ENCODE data around the gene UNC13C.
"Not testable (repeated sequence)": the region's sequence is repeated elsewhere in the genome, so short reads cannot be mapped to it uniquely, and the experiment has no call there.

Gene UNC13C

DNA sequence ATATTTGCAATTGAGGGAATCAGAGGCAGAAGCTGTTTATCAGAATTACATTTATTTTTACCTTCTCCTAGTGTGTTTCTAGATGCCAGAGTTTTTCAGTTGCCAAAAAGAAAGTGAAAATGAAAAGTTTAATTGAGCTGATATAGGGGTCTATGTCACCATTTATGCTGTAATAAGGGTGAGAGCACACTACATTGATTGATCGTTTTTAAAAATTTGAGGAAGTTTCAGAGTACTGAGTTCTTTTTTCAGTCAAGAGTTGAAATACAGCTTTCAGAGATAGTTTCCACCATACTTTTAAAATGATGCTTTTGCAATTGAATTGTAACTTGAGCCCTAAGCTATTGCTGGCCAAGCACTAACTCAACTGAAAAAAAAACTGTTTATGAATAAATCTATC, 326.9 kb downstream of the UNC13C start:
- DNase-seq (ENCODE audit: low spot score) = no peak

DNA sequence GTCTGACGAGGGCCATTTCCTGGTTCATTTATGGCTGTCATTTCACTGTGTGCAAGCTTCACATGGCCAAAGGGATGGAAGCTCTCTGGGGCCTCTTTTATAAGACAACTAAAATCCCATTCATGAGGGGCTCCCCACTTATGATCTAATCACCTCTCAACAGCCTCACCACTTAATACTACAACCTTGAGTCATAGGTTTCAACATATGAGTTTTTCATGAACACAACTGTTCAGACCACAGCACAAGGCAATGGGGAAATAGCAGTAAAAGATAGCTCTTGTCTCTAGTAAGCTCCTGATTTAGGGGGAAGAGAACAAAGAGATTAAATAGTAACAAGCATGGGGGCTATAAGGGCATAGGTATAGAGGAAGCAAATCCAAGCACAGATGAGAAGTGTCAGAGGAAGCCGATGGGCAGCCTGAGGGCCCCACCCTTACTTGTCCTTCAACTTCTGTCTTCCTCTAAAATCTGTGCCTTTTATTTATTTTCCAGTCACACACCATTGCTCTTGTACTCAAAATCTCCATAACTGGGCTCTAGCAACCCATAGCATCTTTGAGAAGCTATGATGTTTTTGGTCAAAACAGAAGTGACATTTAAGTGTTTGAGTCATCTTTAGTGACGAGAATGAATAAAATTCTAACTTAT, 329.1 kb downstream of the UNC13C start:
- DNase-seq (ENCODE audit: low spot score) = no peak

DNA sequence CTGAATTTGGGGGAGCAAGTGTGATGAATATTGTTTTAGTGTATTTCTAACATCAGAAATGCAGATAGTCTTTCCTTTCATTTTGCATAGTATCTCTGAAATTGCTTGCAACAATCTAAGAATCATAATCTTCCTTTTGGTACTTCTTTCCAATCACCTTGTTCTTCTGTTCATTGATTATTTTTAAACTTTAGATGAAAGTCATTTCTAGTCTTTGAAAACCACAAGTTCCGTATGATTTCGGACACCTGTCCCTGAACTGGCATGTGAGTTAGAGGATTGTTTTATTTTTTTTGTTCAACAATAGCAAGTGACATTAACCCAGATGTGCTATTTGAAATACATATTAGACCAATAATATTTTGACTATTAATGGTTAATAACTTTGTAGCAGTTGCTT, 329.7 kb downstream of the UNC13C start:
- no peak for DNase-seq (ENCODE audit: low spot score)

DNA sequence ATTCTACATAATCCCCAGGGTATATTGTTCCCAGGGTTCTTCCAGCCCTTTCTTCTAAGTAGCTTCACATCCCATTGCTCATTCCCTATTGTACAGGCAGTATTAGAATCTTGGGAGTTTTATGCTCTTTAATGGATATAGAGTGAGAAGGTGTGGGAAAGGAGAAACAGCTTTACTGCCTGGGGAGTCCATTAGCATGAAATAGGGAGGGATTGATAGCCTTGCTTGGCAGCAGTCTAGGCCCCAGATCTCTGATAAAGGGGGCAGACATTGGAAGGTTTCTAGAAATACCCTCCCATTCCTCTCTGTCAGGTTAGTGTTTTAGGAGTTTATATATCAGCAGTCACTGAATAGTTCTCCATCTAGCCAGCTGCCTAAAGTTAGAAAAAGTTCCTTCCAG, 334.3 kb downstream of the UNC13C start:
- peak; percentile 11 for DNase-seq (ENCODE audit: low spot score)

DNA sequence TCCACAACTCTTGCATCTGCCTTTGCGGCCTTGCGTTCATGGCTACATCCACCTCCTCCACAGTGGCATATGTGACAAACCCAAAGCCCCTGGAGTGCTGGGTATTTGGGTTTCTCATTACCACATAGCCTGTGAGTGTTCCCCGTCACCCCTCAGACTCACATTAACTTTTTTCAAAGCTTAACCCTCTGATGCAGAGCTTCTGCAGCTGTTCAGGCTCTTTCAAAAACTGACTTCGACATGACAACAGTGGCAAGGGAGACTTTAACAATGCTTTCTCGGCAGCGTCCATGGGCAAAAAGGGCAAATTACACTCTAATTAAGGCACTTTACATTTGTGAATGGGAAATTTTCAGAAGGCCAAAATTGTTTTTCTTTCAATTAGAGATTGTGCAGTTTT, 343.2 kb downstream of the UNC13C start:
- no peak for DNase-seq (ENCODE audit: low spot score)

DNA sequence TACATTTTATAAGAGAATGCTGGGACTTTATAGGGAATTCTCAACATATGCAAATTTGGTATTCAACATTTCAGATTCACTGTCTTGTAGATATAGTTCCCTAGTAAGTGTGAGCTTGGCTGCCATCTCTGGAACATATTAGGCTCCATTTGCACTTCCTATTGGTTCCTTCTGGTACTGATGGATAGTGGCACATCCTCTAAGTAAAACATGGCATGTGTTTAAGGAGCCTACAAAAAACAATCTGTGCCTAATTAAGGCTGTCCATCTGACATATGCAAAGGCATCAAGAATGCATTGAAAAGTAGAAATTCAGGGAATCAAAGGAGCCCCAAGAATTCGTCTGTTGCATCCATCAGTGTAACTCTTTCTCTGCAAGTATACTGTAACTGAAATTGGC, 344.1 kb downstream of the UNC13C start:
- DNase-seq (ENCODE audit: low spot score) = no peak

DNA sequence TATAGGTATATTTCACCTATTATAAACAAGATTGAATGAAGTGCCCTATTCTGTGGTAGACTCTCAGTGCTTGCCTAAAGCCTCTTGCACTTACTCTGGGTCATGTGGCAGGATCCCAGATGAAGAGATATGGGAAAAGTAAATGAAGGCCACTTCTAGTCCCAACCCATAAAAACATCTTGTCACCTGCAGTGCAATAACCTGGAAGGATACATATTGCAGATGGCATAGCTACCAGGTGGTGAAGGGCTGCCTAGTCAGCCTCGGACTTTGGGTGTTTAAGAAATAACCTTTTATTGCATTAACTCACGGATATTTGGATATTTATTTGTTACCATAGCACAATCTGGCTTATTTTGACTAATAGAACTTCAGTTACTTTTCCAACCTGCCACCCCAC, 367.1 kb downstream of the UNC13C start:
- DNase-seq (ENCODE audit: low spot score) = no peak

DNA sequence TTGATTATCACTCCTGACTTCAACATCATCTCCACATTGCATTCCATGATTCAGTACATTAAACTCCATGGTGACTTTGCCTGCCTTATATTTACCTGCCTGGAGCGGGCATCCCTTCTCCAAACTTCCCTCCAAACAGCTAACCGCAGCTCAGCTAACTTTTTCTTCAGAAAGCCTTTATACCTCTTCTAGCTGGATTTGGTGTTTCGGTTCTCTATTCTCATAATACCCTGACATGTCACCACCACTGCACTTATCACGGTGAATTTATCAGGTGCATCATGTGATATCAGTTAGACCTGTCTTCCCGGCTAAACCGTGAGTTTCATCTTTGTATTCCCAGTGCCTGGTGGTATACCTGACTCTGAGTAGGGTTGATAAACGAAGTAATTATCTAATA, 367.6 kb downstream of the UNC13C start:
- no peak for DNase-seq (ENCODE audit: low spot score)

DNA sequence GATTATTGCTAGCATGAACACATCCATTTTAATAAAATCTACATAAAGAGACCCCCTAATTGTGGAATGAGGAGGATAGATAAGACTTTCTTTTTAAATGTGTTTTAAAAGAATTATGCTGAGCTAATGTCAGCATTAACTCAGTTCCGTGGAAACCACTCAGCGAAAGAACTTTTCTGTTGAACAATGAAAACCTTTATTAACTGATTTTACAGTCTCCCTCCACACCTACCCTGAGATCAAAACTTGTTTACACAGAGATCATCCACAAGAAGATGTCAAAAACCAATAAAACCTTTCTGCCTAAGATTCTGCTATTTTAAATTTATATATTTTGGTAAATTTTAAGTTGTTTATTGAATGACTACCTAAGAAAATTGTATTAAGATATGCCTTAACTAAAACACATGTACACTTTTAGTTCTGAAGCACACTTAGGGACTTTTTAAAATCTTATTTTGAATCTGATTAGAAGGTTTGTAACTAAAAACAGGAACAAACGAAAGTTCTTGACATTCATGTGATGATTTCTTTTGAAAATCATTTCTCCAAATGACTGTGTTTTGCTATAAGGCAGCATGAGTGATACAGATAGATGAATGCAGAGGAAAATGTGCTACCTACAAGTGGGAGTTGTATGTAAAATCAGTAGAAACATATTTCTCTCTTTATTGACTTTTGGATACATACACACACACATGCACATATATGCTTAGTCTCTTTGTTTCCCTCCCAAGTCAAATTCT, 369.0 kb downstream of the UNC13C start:
- no peak for DNase-seq (ENCODE audit: low spot score)

DNA sequence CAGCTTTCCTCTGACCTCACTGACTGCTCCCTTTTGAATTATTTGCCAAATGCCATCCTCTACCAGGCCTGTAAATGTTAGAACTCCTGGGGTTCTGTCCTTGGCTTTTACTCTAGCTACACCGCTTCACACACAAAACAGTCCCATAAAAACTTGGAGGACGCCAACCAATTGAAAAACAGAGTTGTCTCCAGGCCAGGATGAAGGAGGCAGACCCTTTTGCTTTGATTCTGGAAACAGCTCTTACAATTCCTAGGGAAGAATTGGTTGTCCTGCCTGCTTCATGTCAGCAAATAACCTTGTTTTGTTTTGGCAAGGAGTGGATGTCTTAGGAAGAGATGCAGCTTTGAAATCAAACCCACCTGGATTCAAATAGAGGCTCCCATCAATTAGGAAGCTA, 375.5 kb downstream of the UNC13C start:
- no peak for DNase-seq (ENCODE audit: low spot score)

DNA sequence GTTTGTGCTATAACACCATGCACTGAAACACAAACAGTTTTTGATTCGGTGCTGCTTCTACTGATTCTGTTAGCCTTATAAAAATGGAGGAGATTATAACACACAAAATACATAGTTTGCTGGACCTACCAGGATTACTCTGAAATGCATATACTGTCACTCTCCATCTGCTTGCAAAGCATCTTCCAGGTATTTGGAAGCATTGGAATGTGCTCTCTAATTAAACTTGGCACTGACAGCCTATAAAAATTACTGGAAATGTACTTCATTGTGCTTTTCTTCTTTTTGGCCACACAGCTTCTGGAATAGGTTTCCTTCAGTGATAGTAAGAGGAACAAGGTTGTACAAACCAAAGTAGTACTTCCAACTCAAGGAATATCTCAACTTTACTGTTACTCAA, 376.1 kb downstream of the UNC13C start:
- no peak for DNase-seq (ENCODE audit: low spot score)

DNA sequence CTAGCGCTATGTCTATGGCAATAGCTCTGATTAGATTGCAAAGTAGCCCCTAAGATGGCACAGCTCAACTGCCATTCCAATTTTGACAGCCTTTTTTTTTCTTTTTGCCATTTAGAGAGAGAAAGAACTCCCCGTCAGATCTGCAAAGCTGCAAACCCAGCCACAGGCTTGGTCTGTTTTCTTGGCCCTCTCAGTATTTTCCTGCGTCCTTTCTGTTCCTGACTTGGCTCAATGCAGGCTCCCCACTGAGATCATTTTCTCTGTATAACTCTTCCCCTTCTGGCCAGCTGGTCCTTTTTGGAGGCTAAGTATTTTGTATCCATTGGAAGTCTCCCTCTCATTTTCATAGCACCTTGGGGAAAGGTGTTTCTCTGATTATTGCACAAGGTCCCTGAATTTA, 386.7 kb downstream of the UNC13C start:
- no peak for DNase-seq (ENCODE audit: low spot score)

DNA sequence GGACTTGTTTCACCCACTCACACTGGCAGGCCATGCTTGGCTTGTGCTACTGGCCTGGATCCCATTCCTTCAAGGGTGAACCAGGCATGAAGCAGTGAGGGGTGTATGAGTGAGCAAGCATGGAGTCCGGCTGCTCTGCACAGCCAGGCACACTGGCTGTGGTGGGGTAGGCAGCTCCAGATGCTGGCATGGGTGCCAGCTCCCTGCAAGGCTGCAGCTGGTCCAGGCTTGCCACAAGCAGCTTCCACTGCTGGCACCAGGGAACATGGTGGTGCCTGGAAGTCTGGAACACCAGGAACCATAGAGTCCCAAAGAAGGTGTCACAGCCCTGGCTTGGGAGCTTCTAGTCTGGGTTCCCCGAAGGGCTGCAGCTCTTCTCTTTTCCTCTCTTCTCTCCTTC, 395.1 kb downstream of the UNC13C start:
- DNase-seq (ENCODE audit: low spot score) = no peak

DNA sequence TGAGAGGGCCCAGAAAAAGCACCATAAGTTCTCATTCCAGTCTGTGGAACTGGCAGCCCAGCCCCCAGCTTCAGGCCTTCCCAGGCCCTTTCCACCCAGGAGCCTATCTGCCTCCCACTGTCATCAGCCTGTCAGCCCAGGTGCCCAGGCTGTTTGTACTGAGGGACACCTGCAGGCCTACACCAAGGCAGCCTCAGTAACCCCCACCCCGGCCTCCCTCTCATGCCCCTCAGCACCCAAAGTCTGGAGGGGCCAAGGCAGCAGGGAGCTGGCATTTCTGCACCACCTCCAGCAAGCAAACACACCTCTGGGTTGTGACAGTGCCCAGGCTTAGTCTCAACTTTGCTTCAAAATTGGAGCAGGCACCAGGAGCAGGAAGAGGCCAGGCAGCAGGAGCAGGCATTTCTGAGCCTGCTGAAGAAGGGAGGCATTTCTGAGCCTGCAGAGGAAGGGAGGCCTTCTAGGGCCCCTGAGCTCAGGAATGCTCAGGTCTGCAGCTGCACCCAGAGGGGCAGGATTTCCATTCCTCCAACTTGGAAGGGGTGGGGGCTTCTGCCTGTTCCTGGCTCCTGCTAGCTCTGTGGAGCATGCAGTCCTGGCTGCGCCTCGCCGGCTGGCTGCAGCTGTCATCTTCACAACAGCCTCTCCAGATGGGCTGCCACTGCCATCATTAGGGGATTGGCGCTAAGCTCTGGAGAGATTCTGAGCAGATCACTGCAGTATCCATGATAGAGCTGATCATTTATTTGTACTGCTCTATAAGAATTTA, 396.1 kb downstream of the UNC13C start:
- DNase-seq (ENCODE audit: low spot score) = no peak

DNA sequence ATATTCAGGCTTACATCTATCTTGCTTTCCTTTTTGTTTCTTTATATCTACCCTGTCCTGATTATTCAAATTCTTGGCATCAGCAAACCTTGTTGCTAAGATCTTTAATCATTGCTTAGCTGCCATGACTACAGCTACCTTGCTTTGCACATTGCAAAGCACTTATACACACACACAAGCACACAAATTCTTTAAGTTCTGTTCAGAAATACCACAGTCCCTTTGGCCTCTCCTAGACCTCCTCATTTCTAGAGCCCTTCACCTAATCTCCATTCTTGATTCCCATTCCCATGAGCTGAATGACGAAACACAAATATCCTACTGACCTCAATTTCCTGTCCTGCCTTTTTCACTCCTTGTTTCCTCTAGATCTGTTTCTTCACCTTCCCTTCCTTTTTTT, 409.6 kb downstream of the UNC13C start:
- DNase-seq (ENCODE audit: low spot score) = no peak

DNA sequence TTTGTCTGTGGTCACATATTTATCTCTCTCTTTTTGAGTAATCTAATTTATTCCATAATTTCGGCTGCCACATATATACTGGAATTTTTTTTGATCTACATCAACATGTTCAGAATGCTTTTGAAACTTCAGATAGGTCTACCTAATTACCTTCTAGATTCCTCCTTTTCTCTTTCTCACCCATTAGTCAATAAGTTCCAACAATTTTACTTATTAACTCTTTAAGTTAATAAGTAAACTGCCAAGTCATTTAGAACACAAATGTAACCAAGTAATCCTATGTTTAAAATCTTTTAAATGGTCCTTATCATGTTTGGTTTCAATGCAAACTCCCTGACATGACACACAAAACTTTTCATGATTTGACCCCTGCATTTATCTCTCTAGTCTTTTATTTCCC, 410.5 kb downstream of the UNC13C start:
- DNase-seq (ENCODE audit: low spot score) = no peak

DNA sequence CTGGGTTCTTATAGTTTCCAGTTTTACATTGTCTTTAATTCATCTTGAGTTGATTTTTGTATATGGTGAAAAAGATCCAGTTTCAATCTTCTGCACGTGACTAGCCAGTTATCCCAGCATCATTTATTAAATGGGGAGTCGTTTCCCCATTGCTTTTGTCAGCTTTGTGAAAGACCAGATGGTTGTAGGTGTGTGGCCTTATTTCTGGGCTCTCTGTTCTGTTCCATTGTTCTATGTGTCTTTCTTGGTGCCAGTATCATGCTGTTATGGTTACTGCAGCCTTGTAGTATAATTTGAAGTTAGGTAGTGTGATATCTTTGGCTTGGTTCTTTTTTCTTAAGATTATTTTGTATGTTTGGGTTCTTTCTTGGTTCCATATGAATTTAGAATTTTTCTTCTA, 432.2 kb downstream of the UNC13C start:
- DNase-seq (ENCODE audit: low spot score) = no peak

DNA sequence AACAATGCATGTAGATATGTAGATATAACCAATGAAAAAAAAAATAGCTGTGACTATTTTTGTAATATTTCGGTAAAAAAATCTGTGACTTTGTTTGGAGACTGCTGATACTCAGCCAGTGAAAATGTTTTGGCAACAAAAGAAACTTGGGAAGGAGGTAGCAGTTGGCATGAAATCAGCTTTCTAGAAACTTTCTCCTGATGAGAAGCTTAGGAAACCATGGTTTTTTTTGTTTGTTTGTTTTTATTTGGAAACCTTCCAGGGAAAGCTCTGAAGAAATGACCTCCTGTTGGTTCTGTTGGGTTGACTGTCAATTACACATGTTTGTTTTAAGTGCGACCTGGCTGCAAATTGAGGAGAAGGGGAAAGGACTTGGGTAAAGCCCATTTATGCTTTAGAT, 445.9 kb downstream of the UNC13C start:
- no peak for DNase-seq (ENCODE audit: low spot score)

DNA sequence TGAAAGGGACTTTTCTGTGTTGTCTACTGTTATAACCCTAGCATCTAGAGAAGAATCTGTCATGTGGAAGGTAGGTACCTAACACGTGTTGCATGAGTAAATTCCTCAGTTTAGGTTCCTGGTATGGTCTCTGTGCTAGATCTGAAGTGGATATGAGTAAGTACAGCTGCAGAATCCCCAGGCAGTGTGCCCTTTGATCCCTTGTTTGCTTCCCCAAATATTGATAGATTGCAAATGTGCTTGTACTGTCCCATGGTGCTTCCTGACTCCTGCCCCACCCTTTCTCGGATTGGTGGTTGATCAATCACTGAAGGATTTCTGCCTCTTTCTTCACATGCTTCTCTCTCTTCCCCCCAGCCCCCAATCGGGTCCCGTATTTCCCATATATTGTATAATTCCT, 450.4 kb downstream of the UNC13C start:
- no peak for DNase-seq (ENCODE audit: low spot score)

DNA sequence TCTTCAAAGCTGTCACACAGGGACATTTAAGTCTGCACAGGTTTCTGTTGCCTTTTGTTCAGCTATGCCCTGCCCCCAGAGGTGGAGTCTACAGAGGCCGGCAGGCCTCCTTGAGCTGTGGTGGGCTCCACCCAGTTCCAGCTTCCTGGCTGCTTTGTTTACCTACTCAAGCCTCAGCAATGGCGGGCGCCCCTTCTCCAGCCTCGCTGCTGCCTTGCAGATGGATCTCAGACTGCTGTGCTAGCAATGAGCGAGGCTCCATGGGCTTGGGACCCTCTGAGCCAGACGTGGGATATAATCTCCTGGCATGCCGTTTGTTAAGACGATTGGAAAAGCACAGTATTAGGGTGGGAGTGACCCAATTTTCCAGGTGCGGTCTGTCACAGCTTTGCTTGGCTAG, 472.0 kb downstream of the UNC13C start:
- DNase-seq (ENCODE audit: low spot score) = not testable (repeated sequence)

DNA sequence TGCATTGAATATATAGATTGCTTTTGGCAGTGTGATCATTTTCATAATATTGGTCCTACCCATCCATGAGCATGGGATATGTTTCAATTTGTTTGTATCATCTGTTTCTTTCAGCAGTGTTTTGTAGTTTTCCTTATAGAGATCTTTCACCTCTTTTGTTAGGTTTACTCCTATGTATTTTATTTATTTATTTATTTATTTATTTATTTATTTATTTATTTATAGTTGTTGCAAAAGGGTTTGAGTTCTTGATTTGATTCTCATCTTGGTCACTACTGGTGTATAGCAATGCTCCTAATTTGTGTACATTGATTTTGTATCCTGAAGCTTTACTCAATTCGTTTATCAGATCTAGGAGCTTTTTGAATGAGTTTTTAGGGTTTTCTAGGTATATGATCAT, 478.2 kb downstream of the UNC13C start:
- DNase-seq (ENCODE audit: low spot score) = no peak

DNA sequence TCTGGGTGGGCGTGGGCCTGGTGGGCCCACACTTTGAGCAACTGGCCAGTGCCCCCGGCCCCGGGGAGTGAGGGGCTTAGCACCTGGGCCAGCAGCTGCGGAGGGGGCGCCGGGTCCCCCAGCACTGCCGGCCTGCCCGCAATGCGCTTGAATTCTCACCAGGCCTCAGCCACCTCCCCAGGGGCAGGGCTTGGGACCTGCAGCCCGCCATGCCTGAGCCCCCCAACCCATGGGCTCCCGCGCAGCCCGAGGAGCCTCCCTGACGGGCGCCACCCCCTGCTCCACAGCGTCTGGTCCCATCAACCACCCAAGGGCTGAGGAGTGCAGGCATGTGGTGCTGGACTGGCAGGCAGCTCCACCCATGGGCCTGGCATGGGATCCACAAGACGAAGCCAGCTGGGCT, 484.3 kb downstream of the UNC13C start:
- no peak for DNase-seq (ENCODE audit: low spot score)

DNA sequence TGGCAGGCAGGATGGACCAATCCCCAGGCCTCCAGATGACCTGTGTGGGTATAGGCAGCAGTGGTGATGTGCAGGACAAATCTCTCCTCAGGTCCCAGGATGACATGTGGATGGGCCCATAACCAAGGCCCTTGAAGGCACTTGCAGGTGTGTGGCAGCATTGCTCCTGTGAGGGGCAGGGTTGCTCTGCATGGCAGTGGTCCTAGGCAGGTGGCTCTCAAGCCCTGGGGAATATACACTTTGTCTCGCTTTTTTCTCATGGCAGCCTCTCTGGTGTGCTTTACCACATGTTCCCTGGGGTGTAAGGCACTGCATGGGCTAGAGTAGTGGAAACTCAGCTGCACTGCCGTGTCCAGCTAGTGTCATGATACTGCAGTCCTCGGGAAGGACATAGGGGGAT, 503.6 kb downstream of the UNC13C start:
- peak; percentile 8 for DNase-seq (ENCODE audit: low spot score)
